NCI-H2196 treated with DMSO at 0.1 percent for 48 hours (cell line): ENCODE data around the gene SMCHD1.

Experiments
- DNase-seq: peaks from one replicate; lab custom pipeline; 2025; ENCODE audit not compliant: unreplicated experiment; lab: John Stamatoyannopoulos, UW

SMCHD1 gene

DNA sequence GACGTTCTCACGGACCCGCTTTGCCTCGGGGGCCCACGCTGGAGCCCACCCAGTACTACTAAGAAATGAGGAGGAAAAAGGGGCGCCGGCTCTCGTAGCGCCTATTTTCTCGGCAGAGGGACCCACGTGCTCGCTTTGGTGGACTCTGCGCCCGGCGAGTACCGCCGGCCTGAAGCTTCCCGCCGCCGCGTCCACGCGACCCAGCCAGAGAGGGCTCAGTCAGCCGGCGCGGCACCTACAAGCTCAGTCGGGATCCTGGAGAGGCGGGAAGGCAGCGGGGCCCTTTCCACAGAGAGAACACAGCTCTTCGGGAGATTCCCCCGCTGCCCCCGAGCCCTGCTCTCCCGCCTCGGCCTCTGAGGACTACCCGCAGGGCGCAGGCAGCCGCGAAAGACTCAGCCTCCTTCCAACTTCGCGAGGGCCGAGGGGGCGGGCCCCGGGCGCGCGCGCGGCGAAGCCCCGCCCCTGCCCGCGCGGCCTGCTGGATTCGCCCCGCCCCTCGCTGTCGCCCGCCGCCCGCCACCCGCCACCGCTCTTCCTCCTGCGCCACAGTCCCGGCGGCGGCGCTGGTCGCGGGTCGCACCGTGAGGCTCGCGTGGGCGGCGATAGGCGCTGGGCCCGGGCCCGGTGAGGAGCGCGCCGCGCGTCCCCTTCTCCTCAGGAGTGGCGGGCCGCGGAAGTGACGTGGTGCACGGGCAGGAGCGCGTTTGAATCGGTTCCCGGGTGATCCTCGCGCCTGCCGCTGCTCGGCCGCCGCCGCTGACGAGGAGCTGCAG lies at the start of gene SMCHD1:
SMCHD1 (plus strand) TSS at position 549 of the 776 bp plus-strand sequence. CDS start 350 bp downstream, outside the sequence.
- DNase-seq = peak; percentile 89

DNA sequence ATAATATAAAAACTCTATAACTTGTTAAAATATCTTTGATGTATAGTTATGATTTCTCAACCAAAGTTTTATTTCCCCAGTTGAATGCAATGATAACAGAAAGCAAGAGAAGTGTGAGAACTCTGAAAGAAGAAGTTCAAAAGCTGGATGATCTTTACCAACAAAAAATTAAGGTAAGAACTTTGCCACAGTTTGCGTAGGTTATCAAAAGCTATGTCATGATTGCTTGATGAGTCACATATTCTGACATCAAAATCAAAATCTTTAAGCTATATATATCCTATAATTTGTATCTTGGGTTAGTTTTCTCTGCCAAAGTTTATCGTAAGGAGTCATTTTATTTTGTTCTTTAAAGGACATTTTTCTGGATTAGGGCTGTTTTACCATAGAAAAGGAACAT lies 49.2 kb upstream of the SMCHD1 start:
- DNase-seq = no peak

DNA sequence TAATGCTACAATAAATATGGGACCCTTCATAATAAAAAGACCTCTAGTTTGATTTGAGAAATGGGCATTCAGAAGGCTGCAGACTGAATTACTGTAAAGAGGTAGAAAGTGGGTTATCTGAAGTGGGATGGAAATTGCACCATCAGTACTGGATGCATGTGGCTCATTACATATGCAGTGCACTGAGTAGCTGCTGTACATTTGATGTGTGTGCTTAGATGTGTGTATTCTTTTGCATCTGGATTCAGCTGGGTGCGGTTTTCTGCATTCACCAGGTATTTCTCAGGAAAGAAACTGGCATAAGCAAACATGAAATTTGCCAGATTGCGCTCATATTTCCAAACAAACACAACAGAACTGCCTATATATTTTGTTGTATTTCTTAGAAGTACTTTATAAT lies 45.9 kb upstream of the SMCHD1 start:
- no peak for DNase-seq

DNA sequence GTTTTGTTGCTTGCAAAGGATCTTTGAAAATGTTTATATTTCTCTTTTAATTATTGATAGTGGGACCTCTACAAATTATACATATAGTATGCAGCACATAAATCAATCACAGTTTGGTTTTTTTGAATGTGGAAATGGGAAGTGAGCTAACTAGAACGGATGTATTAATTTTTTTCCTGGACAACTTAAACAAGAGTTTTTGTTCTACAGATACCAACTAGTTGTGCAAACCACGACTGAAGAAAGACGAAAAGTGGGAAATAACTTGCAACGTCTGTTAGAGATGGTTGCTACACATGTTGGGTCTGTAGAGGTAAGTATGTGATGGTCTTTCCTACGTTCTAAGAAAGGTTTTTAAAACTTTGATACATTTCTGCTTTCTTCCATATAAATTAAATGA lies 45.0 kb upstream of the SMCHD1 start:
- DNase-seq = no peak

DNA sequence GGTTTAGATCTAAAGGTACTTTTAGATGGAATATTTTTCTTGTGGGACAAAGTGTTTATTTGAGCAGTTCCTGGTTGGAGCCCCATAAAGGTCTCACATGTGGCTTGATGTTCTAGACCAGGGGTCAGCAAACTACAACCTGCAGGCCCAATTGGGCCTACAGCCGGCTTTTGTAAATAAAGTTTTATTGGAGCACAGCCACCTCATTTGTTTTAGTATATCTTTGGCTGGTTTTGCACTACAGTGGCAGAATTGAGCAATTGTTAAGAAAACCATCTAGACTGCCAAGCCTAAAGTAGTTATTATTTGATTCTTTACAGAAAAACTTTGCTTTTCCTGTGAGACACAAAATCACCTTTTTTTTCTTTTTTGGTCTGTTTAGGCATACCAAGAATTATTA lies 42.5 kb upstream of the SMCHD1 start:
- no peak for DNase-seq

DNA sequence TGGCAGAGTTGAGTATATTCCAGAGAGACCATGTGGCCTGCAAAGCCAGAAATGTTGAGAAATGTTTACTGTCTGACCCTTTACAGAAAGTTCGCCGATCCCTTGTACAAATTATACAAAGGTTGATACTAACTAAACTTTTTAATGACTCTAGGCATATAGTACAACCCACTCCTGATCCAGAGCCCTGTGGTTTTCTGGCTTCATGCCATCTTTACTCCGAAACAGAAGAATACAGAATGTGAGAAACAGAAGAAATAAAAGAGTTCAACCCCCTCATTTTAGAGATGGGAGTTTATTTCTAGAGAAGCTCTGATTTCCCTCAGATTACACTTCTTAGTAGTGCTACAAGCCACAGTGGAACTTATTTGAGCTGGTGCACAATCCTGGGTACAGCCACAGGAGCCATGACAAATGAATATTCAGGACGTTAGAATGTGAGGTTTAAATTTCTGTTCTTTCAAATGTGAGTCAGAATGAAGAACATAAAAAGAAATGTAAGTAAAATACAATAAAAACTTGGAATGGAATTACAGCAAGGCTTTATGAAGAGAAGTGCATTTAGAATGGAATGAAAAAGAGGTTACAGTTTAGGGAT lies 38.0 kb upstream of the SMCHD1 start:
- no peak for DNase-seq

DNA sequence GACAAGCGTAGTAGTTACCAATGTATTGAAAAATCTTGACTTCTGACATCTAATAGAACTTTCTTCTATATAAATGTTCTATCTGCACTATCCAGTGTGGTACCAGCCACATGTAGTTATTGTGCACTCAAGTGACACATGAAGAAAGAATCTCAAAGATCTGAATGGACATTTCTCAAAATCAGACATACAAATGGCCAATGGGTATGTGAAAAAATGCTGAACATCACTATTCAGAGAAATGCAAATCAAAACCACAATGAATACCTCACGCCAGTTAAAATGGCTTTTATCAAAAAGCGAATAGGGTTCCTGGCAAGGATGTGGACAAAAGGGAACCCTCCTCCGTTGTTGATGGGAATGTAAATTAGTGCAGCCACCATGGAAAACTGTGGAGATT lies 37.5 kb upstream of the SMCHD1 start:
- no peak for DNase-seq

DNA sequence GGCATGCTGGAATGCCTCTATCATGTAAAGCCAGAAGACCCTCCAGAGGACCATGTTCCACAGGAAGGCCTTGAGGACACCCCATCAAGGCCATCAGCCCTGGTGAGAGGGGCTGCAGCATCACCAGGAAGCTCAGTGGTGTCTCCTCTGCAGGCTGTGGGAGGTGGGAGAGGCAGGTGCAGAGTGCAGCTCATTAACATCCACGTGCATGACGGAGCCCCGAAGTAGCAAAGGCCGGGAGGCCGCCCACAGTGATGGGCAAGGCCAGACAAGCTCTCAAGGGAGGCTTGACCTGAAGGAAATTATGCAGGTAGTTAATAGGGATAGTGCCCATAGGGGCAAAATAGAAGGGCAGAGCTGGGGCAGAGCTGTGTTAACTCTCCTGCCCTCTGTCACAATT lies 30.3 kb upstream of the SMCHD1 start:
- DNase-seq = no peak

DNA sequence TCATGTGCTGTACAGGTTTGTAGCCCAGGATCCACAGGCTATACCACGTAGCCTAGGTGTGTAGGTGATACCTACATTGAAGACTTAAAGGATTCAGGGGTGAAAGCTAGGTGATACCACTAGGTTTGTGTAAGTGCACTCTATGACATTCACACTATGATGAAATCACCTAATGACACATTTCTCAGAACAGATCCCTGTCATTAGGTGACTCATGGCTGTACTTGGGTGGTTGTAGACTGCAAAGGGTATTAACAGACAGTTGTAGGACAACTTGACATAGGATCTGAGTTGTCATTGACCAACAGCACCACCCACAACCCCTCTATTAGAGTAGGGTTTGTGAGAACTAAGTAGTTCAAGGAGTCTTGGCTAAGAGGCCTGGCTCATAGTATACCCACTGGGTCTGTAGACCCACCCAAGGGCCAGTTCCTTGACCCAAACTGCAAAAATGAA lies 27.7 kb upstream of the SMCHD1 start:
- DNase-seq = no peak

DNA sequence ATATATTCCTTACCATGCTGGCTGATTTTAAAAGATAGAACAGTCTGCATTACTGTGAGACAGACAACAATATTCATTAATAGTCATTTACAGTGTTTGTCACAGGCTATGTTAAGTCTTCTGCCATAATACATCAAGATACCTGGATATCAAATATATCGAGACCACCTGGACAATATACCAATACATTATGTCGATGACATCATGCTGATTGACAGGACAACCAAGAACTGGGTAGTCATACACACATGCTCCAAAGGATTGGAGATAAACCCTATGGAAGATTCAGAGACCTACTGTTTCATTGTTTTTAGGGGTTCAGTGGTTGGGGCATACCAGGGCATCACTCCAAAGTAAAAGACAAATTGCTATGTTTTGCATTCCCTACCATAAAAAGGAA lies 26.5 kb upstream of the SMCHD1 start:
- no peak for DNase-seq

DNA sequence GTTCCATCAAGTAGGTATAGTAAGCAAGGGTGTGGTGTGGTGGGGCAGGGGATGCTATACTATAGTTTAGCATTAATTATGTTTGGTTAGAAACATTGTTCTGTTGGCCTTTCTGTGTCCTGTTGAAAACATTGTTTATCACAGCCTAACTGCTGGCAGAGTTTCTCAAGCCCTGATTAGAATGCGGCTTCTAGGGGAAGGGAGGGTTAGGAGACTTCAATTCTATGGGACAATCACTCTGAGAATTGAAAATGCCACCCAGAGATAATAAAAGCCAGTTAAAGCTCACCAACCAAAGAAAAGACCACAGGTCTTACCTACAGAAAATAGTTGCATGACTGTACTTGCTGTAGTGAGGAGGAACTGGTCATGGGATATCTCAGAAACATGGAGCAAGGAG lies 19.9 kb upstream of the SMCHD1 start:
- no peak for DNase-seq

DNA sequence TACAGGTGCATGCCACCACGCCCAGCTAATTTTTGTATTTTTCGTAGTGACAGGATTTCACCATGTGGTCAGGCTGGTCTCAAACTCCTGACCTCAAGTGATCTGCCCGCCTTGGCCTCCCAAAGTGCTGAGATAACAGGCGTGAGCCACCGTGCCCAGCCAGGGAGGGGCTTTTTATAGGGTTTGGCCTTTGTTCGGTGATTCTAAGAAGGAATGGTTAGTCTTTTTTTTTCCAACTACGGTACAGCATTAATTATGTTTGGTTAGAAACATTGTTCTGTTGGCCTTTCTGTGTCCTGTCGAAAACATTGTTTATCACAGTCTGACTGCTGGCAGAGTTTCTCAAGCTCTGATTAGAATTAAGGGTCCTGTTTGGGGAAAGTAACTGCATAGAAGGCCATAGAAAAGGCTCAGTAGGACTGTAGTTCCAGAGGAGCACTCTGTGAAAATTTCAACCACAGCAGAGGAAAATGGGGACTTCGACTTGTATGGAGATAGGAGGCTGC lies 19.3 kb upstream of the SMCHD1 start:
- DNase-seq = no peak

DNA sequence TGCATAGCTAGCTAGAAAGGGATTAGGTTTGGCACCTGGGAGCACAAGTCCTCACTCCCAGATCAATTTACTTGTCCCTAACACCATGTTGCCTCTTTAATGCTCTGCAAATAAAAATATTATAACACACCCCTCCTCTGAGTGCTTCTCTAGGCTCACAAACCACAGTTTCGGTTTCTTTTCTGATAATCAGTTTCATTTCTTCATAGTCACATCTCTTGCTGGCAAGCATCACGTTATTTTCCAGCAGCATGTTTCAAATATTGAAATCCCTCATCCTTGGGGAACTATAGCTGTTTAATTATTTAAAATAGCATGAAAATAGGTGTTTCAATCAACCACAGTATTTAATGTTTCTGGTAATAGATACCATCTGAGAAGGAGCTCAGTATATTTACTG lies 13.9 kb upstream of the SMCHD1 start:
- peak; percentile 60 for DNase-seq

DNA sequence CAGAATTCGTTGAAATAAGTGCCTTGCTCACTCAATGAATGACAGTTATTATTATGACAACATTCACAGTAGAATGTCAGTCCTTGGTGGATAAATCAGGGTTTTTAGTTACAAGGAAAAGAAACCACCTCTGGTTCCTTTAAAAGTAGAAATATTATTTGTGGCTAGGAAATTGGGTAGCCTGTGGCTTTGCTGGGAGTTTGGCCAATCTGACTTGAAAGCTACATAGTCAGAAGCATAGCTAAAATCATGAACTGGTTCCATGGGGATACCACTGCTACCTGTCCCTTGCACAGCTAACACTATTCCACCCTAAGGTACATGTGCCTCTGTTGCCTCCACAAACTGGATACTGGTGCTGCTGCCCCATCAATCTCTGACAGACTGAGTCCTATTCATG lies 12.8 kb upstream of the SMCHD1 start:
- no peak for DNase-seq

DNA sequence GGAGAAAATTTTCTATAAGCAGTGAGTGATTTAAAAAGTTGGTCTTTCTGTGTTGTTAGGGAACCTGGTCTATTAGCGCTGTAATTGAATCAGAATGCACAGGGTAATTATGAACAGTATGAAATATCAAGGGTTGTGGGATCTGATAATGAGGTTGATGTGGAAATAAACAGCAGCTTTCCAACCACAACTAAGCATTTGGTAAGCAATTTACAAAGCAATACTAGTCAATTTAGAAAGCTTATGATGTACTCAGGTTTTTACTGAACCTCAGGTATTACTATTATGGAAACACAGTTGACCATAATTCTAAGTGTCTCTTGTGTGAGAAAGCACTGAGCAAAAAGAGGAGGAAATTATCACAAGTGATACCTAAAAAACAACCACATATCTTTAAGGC lies 11.0 kb upstream of the SMCHD1 start:
- DNase-seq = no peak

DNA sequence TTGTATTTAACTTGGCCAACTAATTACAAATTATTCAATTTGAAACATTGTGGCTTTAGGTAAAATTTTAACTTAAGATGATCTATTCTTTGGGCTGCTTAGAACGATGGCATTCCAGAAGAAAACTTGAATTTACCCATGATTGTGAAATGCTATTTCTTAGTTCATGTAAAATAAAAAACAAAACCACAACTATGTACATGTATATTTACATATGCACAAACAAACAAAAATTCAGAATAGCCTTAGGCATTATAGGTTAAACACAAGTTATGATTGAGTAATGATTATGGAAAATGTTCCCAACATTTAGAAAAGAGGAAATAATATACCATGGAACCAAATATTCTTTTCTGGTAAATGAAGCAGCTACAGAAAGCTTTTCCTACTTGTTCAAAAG lies 3.5 kb upstream of the SMCHD1 start:
- DNase-seq = no peak

DNA sequence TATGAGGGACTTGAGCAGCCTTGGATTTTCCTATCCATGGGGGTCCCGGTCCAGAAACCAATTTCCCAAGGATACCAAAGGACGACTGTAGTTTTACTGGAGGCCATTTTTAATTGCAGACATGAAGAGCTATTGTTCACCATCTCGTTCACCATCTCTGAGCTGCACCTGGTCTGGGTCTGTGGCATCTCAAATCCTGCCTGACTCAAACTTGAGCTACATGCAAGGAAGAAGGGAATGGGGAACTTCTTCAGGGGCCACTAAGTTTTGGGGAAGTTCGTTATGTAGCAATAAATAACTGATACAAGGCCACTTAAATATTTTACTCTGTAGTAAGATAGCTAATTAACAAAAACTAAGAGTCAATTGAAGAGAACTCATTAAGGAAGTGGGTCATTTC lies 2.1 kb upstream of the SMCHD1 start:
- DNase-seq = no peak

DNA sequence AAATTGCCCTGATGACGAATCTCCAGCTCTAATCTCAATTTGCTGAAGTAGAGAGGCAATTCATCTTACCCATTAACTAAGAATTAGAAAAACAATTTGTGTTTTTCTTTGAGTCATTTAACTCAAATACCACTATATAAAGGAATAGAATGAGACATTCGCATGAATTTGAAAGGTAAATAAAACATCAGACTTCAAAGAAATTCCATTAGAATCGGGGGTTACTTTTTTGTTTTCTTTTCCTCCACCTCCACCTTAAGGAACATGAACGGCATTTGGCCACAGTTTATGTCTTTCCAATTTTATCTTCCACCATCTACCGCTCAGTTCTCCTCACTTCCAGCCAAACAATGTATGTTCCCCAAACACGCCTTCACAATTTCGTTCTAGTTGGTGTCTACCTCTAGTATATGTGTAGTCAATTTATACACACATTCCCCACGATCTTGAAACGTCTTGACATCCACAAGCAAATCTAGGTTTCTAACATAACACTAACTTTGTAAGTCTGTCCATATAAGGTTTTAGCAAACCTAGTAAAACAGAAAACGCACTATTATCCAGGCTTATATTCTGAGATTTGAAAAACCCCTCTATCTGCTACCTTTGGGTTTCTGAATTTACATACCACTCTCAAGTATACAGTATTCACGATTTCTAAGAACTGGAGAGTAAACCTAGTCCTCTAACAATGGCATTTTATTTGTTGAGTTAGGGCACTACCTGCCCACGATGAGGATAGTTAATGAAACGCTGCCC lies 1.2 kb upstream of the SMCHD1 start:
- DNase-seq = no peak

DNA sequence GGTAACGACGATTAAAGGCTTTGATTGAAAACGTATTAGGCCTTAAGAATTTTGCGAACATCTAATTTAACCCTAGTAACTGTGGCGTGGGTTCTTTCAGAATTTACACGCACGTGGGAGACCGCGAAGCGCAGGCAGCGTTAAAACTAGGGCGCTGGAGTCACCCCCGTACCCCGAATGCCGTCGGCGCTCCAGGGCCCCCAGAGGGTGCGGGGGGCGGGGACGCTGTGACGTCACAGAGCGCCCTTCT lies 673 bp upstream of the SMCHD1 start:
- no peak for DNase-seq

DNA sequence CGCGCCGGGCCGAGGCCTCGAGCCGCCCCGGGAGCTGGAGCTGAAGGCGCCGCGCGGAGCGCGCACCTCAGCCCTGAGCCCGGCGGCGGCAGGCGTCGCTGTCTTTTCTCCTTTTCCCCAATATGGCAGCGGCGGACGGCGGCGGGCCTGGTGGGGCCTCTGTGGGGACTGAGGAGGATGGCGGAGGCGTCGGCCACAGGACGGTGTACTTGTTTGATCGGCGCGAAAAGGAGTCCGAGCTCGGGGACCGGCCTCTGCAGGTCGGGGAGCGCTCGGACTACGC lies 369 bp downstream of the SMCHD1 start:
- DNase-seq = no peak

DNA sequence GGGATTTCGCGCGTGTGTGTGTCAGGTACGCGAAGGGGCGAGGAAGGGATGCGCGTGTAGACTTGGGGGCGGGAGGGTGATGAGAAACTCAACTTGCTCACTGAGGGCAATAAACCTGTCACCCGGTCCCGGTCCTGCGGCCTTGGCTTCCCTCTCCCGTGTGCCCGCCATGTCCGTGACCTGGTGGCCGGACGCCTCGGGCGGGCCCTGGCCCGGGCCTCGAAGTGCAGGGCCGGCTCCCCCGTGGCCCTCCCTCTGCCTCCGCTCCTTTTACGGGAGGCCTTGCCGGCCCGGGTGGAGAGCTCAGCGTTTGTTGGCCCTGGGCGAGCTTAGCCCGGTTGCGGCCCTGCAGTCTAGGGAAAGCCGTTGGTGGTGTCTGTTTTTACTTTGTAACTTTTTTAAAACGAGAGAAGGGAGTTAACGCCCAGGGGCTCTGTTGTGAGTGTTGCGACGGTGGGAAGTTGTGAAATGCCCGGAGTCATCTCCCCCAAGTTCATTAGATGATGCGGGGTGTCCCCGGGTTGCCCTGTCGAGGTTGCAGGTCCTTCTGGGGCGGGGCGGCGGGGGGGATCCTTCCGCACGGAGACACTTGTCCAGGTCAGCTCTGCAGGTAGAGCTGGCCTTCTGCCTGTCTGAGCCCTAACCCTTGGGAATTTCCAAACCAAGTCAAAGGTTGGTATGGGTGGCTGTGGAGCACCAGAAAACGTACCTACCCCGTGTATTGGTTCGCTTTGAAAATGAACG lies 883 bp downstream of the SMCHD1 start:
- no peak for DNase-seq
